GM19025 (cell line): ENCODE measurements around the gene RCSD1.
A peak's percentile ranks its signal among the peaks of the same experiment; 100 is the strongest.

ENCODE experiments used
- ATAC-seq: cut with Tn5 transposase; IDR thresholded peaks from one replicate; pipeline ENCODE4 v1.9.1; 2021; ENCODE audit warnings: mild to moderate bottlenecking, low read depth, moderate library complexity; ENCODE audit not compliant: unreplicated experiment

RCSD1 gene

GRCh38 chr1:167683226-167683625 lies 53.2 kb downstream of the RCSD1 start:
- no peak for ATAC-seq

DNA sequence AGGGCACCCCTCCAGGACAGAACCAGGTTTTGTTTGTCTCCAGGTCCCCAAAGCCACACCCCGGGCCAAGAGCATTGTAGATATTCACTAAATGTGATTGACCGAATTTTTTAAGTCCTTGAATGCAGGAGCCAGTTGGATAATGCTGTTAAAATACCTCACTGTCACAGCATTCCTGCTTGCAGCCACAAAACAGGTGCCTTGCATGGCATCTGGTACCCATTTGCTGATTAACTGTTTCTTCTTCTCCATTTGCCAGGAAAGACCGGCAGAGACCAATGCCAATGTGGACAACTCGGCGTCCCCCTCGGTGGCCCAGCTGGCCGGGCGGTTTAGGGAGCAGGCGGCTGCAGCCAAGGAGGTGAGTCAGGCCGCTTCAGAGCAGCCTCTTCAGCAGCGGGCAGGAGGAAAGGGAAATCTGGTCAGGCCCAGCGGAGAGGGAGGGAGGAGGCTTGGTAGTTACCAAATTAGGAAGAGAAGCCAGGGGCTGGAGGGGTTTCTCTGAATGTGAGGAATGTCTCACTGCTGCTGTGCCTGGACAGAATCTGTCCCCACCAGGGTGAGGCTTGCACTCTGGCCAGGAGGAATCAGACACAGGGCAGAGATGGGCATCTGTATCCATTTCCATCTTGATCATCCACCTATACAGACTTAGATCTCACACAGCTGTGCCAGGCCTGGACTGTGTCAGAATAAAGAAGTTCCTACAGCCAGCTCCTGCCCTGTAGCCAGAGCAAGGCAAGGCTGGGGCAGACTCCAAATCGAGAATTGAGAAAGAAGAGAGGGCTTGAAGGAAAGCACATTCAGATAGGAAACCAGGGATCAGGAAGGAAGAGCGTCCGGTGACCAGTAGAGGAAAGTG lies 53.8 kb downstream of the RCSD1 start:
- no peak for ATAC-seq

GRCh38 chr1:167685844-167686243 lies 55.8 kb downstream of the RCSD1 start:
- ATAC-seq: no peak

GRCh38 chr1:167687919-167688519 lies 58.0 kb downstream of the RCSD1 start:
- peak; percentile 46 for ATAC-seq

- ATAC-seq: no peak
These were observed 59.5 kb downstream of the RCSD1 start for GRCh38 chr1:167689567-167689920.

DNA sequence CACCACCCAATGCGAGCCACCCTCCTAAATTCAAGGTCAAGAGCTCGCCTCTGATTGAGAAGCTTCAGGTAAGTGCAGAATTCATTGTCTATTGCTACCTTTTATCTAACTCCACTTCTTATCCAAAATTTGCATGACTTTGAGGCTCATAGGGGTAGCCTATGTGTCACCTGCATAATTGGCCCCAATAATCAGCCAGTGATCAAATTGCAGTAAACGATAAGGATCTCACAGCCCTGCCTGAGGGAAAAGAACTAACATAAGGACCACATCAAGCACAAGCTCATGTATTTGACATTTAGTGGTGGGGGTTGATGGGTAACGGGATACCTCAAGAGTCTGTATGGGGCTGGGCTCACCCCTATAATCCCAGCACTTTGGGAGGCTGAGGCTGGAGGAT lies 60.0 kb downstream of the RCSD1 start:
- ATAC-seq: no peak

DNA sequence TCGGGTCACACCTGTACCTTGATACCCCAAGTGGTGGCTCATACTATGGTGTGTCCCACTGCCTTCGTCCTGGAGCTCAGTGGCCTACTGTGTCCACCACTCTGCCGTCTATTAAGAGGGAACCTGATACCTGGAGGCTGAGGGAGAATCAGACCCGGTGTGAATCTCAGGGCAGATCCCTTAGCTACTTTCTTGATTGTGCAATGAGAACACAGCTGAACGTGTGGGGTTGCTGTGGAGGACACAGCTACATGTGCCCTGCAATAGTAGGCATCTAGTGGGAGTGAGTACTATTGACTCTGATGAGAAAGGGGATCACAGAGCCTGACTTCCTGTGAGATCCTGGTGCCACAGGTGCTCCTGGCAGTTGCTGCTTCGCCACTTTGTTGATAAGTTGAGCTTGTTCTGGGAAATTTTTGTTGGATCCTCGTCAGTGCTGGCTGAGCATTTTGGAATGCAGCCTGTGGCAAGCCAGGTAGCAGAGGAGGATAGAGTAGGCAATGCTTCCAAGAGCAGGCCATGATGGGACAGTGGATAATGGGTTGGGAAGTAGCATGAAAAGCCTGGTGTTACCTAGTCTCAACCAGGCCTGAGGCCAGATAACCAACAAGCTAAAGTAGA lies 63.5 kb downstream of the RCSD1 start:
- no peak for ATAC-seq

DNA sequence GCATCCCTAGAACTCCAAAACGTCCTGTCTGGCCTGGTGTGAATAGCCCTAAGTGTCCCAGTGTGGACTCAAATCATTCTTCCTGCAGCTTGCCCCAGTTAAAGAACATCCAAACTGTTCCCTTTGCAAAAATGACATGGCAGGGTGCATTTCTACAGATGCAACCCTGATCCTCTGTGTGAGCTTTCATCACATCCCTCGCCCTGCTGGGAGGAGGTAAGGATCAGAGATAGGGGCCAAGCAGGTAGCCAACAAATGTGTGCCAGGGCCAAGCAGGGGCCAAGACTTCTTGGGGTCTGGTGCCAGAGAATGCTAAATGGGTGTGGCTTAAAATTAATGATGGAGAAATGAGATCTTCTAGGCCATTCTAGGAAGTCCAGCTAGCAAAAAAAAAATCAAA lies 64.7 kb downstream of the RCSD1 start:
- no peak for ATAC-seq

GRCh38 chr1:167695147-167695546 lies 65.1 kb downstream of the RCSD1 start:
- ATAC-seq: no peak

DNA sequence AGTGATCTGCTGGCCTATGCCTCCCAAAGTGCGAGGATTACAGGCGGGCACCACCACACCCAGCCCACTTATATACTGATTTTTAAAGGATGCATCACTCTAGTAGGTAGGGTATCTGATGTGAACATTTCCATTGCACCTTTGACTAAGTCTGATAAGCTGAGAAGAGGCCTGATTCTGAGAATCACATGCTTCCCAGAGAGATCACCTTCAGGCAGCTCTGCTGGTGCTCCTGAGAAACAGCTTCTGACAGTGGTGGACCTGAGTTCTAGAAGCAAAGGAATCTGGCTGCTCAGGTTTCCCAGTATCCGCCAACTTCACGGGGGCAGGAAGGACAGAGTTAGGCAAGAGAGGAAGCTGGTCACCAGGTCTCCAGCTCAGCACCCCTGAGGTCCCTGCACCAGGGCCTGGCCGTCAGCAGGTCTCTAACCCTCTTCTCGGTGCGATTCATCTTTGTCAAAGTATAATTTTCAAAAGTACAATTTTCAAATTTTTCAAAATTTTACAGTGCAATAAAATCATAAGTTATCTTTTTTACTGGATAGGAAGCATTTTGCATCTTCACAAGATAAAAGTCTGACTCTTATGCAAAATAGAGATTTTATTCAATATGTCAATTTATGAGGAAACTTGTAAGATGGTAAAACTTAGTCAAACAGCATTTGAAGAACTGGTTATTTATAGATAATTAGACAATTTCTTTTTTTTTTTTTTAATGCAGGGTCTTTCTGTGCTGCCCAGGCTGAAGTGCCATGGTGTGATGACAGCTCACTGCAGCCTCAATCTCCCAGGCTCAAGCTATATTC lies 65.9 kb downstream of the RCSD1 start:
- no peak for ATAC-seq

GRCh38 chr1:167697667-167698141 lies 67.7 kb downstream of the RCSD1 start:
- no peak for ATAC-seq

DNA sequence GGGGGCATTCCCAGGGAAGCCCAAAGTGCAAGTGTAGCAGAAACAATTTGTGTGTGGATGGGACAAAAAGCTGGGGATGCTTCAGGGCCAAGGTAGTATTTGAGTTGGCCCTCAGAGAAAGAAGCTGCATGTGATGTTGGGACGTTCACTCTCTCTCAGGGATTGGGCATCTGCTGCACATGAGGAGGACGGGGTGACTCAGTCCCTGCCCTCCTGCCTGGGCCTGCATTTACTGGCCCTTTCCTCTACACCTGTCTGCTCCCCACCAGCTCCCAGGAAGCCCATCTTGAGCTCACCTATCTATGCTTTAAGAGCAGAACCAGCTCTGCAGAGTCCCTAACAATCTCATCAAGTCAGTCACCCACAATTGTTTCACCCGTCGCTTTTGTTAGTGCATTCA lies 68.3 kb downstream of the RCSD1 start:
- ATAC-seq: no peak

GRCh38 chr1:167701510-167701909 lies 71.5 kb downstream of the RCSD1 start:
- no peak for ATAC-seq

- ATAC-seq: no peak
These were observed 73.5 kb downstream of the RCSD1 start for GRCh38 chr1:167703557-167703956.

- ATAC-seq: no peak
These were observed 74.7 kb downstream of the RCSD1 start for GRCh38 chr1:167704715-167705114.

GRCh38 chr1:167705250-167705649 lies 75.2 kb downstream of the RCSD1 start:
- ATAC-seq: no peak

GRCh38 chr1:167706363-167706762 lies 76.3 kb downstream of the RCSD1 start:
- ATAC-seq: no peak

GRCh38 chr1:167706931-167707877 lies 77.2 kb downstream of the RCSD1 start:
- ATAC-seq: no peak

GRCh38 chr1:167707942-167708341 lies 77.9 kb downstream of the RCSD1 start:
- no peak for ATAC-seq

DNA sequence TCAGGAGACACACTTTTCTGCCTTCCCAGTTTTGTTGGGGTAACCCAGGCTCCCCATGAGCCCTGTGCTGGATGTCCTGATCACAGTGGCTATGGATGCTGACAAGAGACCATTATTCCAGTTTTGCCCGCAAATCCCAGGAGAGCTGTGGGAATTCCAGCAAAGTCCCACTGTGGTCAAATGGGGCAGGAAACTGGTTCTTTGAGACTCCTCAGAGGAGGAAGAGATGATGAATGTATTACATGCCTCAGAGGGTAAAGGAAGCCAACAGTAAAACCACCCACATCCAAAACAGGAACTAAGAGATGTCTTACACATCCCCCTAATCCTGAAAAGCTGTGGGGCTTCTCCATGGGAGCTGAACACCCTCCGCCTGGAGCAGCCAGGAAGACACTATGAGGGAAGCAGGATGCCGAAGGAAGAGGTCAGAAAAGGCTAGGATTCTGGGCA lies 78.9 kb downstream of the RCSD1 start:
- ATAC-seq: no peak
